ENCODE data around the gene TRMT61A. TPM values are rescaled to one million over a fixed set of nuclear protein-coding genes. Genes with fewer than 3 reads are reported as not detected.

The TRMT61A gene
- total and polyA plus RNA-seq, 2 of the 4 experiments (the other 2 are of a cell fraction): 5.7 to 16.2 TPM

DNA sequence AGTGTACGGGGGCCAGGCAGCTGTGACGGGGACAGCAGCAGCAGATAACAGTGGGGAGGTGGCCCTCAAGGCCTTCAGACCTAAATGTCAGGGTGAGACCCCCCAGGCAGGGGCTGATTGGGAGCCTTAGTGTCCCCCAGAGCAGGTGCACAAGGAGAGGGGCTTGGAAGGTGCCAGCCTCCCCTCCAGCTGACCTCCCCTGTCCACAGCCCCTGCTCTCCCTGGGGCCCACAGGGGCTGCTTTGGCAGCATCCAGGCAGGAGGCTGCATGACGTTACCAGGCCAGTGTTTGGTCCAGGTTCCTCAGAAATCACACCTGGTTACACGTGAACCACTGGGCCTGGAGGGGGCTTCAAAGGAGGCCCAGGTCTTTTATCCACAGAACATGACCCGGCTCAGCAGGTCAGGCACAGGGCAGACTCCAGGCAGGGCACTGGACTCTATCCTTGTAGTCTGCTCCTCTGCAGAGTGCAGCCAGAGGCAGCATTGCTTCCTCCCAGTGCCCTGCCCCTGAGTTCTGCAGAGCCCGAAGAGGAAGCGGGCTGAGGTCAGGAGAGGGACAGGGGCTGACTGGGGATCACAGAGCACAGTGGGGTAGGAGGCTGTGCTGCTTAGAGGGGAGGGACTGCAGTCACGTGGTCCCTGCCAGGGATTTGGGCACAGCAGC is 2.6 kb upstream of the TRMT61A start:
- Histone ChIP-seq H3K9me1 (ENCODE audit: insufficient read depth, low read length) (peaks cover 13% of the 10 kb centered on the region), H4K91ac (ENCODE audit: insufficient read depth, low read depth, low read length) (no peak overlapping the region), H3K79me1 (ENCODE audit: low read depth in 1 of 2, low read length in 2 of 2) (peaks cover 0 to 37% of the 10 kb centered on the region in 2 experiments; a peak in 3 of 4 replicates), H3K27ac (ENCODE audit: insufficient read depth, low read length) (no peak overlapping the region), H3K23ac (ENCODE audit: low read depth, low read length) (no peak overlapping the region), H4K5ac (ENCODE audit: low read depth, low read length) (no peak overlapping the region), H3K56ac (ENCODE audit: extremely low read depth, insufficient read depth, low read length) (no peak overlapping the region), H2BK20ac (ENCODE audit: low read depth, low read length) (no peak overlapping the region), H3K4me3 (ENCODE audit: insufficient read depth, low read depth, low read length) (no peak overlapping the region), H3K36me3 (ENCODE audit: control insufficient read depth, insufficient read depth, low read length) (peaks cover 1% of the 10 kb centered on the region; the same call in 1 of the 2 replicates), H3K4me2 (ENCODE audit: low read depth, low read length) (no peak overlapping the region), H3K9ac (ENCODE audit: low read depth, low read length) (no peak overlapping the region), H3K4ac (ENCODE audit: low read depth, low read length) (no peak overlapping the region), H3K27me3 (ENCODE audit: control insufficient read depth, insufficient read depth, low read length) (peaks cover 15% of the 10 kb centered on the region), H3K18ac (ENCODE audit: low read depth, low read length) (no peak overlapping the region), H2BK15ac (ENCODE audit: low read depth, low read length) (no peak overlapping the region), H4K8ac (ENCODE audit: low read depth in 2 of 2, low read length in 2 of 2) (no peak overlapping the region), H3K14ac (replicated peaks; ENCODE audit: low read depth, low read length) (no peak overlapping the region), H2BK120ac (ENCODE audit: low read depth, low read length) (no peak overlapping the region), H4K20me1 (ENCODE audit: insufficient read depth, low read length) (peaks cover 18% of the 10 kb centered on the region), H2AK5ac (ENCODE audit: low read depth, low read length) (no peak overlapping the region), H2BK5ac (ENCODE audit: low read depth, low read length, poor library complexity, severe bottlenecking) (no peak overlapping the region), H3K4me1 (ENCODE audit: control insufficient read depth, insufficient read depth, low read length) (peaks cover 13% of the 10 kb centered on the region), H3K9me3 (ENCODE audit: control insufficient read depth, insufficient read depth, low read length) (no peaks in the 10 kb centered on the region), H2AFZ (replicated peaks; ENCODE audit: low read length, poor library complexity) (no peak overlapping the region), H2AK9ac (replicated peaks; ENCODE audit: low read depth, low read length, poor library complexity) (no peak overlapping the region)
- no peak for DNase-seq
- BruUV-seq (replicated peaks): no TSS peak
- TF ChIP-seq CHD1 (IDR thresholded peaks at IDR 0.05; ENCODE audit: low read depth, low read length) (no peak), POLR2A (IDR thresholded peaks at IDR 0.05; ENCODE audit: low read depth, low read length) (no peak), MAZ (IDR thresholded peaks at IDR 0.05; ENCODE audit: borderline replicate concordance, low read depth, low read length) (no peak), CEBPB (IDR thresholded peaks at IDR 0.05; ENCODE audit: low read depth, low read length) (no peak), RCOR1 (IDR thresholded peaks at IDR 0.05; ENCODE audit: insufficient replicate concordance, low read length) (no peak), MAFK (IDR thresholded peaks at IDR 0.05; ENCODE audit: low read depth, low read length) (no peak), RFX5 (IDR thresholded peaks at IDR 0.05; ENCODE audit: low read depth, low read length) (no peak), SMC3 (IDR thresholded peaks at IDR 0.05; ENCODE audit: low read depth, low read length) (no peak), FOS (IDR thresholded peaks at IDR 0.05; ENCODE audit: low read depth, low read length) (no peak), BHLHE40 (IDR thresholded peaks at IDR 0.05; ENCODE audit: low read depth, low read length) (no peak), NFE2L2 (IDR thresholded peaks at IDR 0.05; ENCODE audit: low read depth, low read length) (no peak)
- TF ChIP-seq, protein P1, sequence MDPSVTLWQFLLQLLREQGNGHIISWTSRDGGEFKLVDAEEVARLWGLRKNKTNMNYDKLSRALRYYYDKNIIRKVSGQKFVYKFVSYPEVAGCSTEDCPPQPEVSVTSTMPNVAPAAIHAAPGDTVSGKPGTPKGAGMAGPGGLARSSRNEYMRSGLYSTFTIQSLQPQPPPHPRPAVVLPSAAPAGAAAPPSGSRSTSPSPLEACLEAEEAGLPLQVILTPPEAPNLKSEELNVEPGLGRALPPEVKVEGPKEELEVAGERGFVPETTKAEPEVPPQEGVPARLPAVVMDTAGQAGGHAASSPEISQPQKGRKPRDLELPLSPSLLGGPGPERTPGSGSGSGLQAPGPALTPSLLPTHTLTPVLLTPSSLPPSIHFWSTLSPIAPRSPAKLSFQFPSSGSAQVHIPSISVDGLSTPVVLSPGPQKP (IDR thresholded peaks at IDR 0.05; ENCODE audit: borderline replicate concordance, low read depth, low read length): no peak
- TF ChIP-seq, protein P2, sequence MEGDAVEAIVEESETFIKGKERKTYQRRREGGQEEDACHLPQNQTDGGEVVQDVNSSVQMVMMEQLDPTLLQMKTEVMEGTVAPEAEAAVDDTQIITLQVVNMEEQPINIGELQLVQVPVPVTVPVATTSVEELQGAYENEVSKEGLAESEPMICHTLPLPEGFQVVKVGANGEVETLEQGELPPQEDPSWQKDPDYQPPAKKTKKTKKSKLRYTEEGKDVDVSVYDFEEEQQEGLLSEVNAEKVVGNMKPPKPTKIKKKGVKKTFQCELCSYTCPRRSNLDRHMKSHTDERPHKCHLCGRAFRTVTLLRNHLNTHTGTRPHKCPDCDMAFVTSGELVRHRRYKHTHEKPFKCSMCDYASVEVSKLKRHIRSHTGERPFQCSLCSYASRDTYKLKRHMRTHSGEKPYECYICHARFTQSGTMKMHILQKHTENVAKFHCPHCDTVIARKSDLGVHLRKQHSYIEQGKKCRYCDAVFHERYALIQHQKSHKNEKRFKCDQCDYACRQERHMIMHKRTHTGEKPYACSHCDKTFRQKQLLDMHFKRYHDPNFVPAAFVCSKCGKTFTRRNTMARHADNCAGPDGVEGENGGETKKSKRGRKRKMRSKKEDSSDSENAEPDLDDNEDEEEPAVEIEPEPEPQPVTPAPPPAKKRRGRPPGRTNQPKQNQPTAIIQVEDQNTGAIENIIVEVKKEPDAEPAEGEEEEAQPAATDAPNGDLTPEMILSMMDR (conservative IDR thresholded peaks at IDR 0.05; ENCODE audit: low read depth, low read length): no peak
- TF ChIP-seq, protein P3, sequence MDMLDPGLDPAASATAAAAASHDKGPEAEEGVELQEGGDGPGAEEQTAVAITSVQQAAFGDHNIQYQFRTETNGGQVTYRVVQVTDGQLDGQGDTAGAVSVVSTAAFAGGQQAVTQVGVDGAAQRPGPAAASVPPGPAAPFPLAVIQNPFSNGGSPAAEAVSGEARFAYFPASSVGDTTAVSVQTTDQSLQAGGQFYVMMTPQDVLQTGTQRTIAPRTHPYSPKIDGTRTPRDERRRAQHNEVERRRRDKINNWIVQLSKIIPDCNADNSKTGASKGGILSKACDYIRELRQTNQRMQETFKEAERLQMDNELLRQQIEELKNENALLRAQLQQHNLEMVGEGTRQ (IDR thresholded peaks at IDR 0.05; ENCODE audit: low read depth, low read length): no peak
- in situ Hi-C loops (cut with MboI; ENCODE audit: low sequenced_read_pairs) (no loop called here), intact Hi-C loops (cut with micrococcal nuclease) (no loop called here), dilution Hi-C loops (cut with HindIII; ENCODE audit: low sequenced_read_pairs, unreplicated experiment) (no loop called here)
- POLR2A ChIA-PET (ENCODE audit: unreplicated experiment): no interaction called here
- CTCF ChIA-PET: no interaction called here
- 61% methylated on average over 2 of the region's 8 CpGs; no CpG with 5 or more reads in 1 of the 2 experiments for WGBS, 2 experiments (ENCODE audit: extremely low coverage in 2 of 2, insufficient read length in 1 of 2)
- no peak for ATAC-seq (ENCODE audit: low read depth)
